GM12878 (cell line): ENCODE data around the gene DDIT4. TPM values are rescaled to one million over a fixed set of nuclear protein-coding genes. Genes with fewer than 3 reads are reported as not detected.

ENCODE experiments used
- BCLAF1 ChIP-seq: fragments of 450-650 bp; IDR thresholded peaks from 2 replicates; pipeline ENCODE4 v1.6.1; 2017; ENCODE audit warnings: antibody characterized with exemption, mild to moderate bottlenecking, moderate library complexity
- RCOR1 ChIP-seq: conservative IDR thresholded peaks from 2 replicates; pipeline ENCODE4 v1.6.1; 2012; ENCODE audit warnings: low read depth, low read length, improper control_type of control experiment
- SIN3A ChIP-seq: IDR thresholded peaks from 2 replicates; pipeline ENCODE4 v1.6.1; 2012; ENCODE audit warnings: low read depth, low read length, improper control_type of control experiment
- SMAD1 ChIP-seq: fragments of 450-650 bp; IDR thresholded peaks from 2 replicates; pipeline ENCODE4 v1.6.1; 2018; ENCODE audit warnings: mild to moderate bottlenecking, low read depth; ENCODE audit not compliant: partially characterized antibody
- SPI1 ChIP-seq: IDR thresholded peaks from 2 replicates; pipeline ENCODE4 v1.6.1; 2011; ENCODE audit warnings: low read depth, mild to moderate bottlenecking, low read length, moderate library complexity, borderline replicate concordance; ENCODE audit not compliant: insufficient read depth
- polyA plus RNA-seq, 11 experiments: library from polyadenylated mRNA; depleted of rRNA in 4 of 11; unstranded in 6 of 11; stranded (reverse) in 5 of 11; fragments of >200 nt; fragmentation: Nextera tagmentation in 4 of 11; fragmentation: Illumina TruSeq in 1 of 11; extraction: Ambion mirVana in 4 of 11; extraction: Trizol in 1 of 11; gene quantifications; 1 replicate in 1 of 11; 2 replicates in 10 of 11; pipeline versions ENCODE4 v1.2.1 to v1.2.3, GENCODE V29; 2011 to 2016; ENCODE audit warnings: inconsistent platforms in 2 of 11, missing spikeins in 2 of 11, low read depth in 1 of 11
- total RNA-seq, 4 experiments: library from RNA; depleted of rRNA in 3 of 4; stranded (reverse); fragments of >200 nt in 3 of 4; fragmentation: Illumina TruSeq in 1 of 4; extraction: Trizol in 1 of 4; gene quantifications; 2 replicates each; pipeline versions ENCODE4 v1.2.1 to v1.2.3, GENCODE V29; 2013 to 2021
- TF ChIP-seq, protein P1 (sequence below): IDR thresholded peaks from 2 replicates; pipeline ENCODE4 v1.6.1; 2012; ENCODE audit warnings: low read depth, low read length, improper control_type of control experiment
- TF ChIP-seq, protein P2 (sequence below): fragments of 450-650 bp; conservative IDR thresholded peaks from 2 replicates; pipeline ENCODE4 v1.6.1; 2017; ENCODE audit warnings: mild to moderate bottlenecking, moderate library complexity

DDIT4 gene
- total and polyA plus RNA-seq, 10 of the 15 experiments (the other 5 are each of a cell fraction or from before 2014, with no cell fraction given): 2.1 to 277 (median 183) TPM

DNA sequence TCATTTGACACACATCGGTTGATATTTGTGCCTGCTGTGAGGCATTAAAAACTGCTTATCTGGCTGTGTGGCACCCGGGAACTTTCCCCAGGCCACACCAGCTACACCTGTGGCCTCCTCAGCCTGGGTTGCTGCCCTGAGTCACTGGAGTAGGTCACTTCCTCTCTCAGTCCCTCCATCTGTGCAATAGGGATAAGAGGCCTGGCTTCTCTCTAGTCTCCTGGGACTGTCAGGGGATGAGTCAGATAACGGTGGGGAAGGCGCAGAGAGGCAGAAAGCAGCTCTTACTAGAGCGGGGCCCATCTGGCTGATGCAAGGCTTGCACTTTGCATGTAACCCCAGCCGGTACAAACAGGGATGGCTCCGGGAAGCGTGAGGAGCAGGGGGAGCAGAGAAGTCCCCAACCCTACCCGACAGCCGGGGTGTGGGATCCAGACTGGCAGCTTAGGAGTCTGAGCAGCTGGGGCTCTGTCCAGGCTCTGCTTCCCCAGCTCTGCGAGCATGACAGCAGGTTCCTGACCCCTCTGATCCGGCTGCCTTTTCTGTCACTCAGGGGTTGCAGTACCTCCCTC lies 47.0 kb downstream of the DDIT4 start (continued):
- TF ChIP-seq BCLAF1: no peak
- TF ChIP-seq SIN3A: no peak
- TF ChIP-seq, protein P1, sequence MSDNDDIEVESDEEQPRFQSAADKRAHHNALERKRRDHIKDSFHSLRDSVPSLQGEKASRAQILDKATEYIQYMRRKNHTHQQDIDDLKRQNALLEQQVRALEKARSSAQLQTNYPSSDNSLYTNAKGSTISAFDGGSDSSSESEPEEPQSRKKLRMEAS: no peak
- TF ChIP-seq RCOR1: no peak; the same call in 1 of the 2 replicates
- TF ChIP-seq, protein P2, sequence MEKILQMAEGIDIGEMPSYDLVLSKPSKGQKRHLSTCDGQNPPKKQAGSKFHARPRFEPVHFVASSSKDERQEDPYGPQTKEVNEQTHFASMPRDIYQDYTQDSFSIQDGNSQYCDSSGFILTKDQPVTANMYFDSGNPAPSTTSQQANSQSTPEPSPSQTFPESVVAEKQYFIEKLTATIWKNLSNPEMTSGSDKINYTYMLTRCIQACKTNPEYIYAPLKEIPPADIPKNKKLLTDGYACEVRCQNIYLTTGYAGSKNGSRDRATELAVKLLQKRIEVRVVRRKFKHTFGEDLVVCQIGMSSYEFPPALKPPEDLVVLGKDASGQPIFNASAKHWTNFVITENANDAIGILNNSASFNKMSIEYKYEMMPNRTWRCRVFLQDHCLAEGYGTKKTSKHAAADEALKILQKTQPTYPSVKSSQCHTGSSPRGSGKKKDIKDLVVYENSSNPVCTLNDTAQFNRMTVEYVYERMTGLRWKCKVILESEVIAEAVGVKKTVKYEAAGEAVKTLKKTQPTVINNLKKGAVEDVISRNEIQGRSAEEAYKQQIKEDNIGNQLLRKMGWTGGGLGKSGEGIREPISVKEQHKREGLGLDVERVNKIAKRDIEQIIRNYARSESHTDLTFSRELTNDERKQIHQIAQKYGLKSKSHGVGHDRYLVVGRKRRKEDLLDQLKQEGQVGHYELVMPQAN: no peak; the same call in 1 of the 2 replicates
- TF ChIP-seq SMAD1: peak; percentile 45
- peak; percentile 94 for TF ChIP-seq SPI1
